GM18873 (cell line): ENCODE data around the gene CD36.

ENCODE experiments used
- ATAC-seq: cut with Tn5 transposase; IDR thresholded peaks from one replicate; pipeline ENCODE4 v1.9.1; 2021; ENCODE audit warnings: mild to moderate bottlenecking, moderate library complexity, moderate number of reproducible peaks; ENCODE audit not compliant: unreplicated experiment, low FRiP score

Gene CD36

GRCh38 chr7:80637911-80638765 lies at the start of gene CD36:
TSS of gene CD36 (plus strand) at chr7:80638642. CDS start at chr7:80646741, 8,099 bp downstream.
- no peak for ATAC-seq

DNA sequence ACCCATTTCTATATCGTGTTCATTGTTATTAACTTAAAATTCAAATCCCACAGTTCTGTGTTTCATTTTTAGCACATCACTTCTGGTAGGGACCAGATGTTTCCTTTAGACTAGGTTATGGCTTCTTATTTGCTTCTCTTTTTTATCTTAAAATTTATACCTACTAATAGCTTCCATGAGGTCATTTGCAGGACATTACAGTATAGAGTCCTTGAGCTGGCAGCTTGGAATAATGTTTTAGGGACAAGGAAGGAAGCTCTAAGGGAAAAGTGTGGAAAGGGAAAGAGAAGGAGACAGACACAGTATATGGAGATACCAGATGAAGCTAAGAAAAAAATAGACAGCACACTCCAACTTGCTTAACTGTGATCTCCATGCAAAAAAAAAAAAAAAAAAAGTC lies 48.8 kb upstream of the CD36 start:
- ATAC-seq = no peak

DNA sequence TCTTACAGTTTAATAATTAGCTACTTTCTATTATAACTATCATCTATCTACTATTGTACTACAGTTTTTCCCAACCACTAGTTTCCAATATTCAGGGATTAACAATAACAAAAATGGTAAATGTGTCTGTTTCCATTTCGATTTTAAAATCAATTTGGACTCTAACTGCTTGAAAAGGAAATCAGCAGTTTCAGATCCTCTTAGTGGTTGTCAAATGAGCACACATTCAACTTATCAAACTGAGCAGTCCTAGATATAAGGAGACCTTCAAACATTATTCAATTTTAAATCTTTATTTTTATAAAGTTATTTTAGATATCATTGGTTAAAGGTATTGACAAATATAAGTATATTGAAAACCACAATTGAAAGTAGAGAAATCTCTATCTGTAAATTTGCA lies 46.8 kb upstream of the CD36 start:
- no peak for ATAC-seq

- ATAC-seq = no peak
Measured at GRCh38 chr7:80593869-80594586, 44.4 kb upstream of the CD36 start.

GRCh38 chr7:80596933-80597517 lies 41.4 kb upstream of the CD36 start:
- no peak for ATAC-seq

GRCh38 chr7:80597875-80598274 lies 40.6 kb upstream of the CD36 start:
- no peak for ATAC-seq

DNA sequence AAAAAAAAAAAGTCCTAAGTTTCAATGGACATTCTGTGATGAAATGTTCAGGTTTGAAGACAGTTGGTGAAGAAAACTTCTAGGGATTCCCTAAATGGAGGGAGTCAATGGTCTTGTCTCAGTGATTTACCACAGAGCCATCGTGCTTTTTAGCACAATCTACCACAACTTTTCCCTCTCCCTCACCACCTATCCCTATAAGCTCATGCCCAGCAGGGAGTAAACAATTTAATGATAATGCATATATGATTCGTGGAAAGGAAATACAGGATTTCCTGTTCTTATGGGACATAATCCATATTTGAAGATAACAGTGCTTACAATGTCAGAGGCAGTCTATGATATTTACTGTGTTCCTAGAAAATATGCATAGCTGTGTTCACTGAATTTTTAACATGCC lies 38.4 kb upstream of the CD36 start:
- ATAC-seq = no peak

GRCh38 chr7:80601999-80602398 lies 36.4 kb upstream of the CD36 start:
- ATAC-seq = no peak

- ATAC-seq = no peak
Measured at GRCh38 chr7:80603940-80604339, 34.5 kb upstream of the CD36 start.

DNA sequence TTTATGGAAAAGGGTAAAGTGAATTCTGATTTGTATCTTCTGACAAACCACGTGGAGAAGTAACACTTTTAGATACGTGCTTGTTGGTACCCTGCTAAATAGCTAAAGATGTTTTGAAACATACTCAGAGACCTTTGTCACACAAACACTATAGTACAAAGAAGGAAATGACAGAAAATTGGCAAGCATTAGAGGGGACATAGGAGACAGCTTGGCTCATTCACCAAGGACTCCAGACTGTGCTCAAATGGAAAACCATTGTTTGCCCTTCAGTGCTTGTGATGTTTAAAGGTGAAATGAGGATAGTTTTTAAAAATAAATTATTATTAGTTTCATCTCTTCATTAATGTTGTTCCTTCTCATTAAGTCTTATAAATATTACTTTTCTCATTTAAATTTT lies 34.0 kb upstream of the CD36 start:
- ATAC-seq = no peak

- no peak for ATAC-seq
Measured at GRCh38 chr7:80607136-80607535, 31.3 kb upstream of the CD36 start.

DNA sequence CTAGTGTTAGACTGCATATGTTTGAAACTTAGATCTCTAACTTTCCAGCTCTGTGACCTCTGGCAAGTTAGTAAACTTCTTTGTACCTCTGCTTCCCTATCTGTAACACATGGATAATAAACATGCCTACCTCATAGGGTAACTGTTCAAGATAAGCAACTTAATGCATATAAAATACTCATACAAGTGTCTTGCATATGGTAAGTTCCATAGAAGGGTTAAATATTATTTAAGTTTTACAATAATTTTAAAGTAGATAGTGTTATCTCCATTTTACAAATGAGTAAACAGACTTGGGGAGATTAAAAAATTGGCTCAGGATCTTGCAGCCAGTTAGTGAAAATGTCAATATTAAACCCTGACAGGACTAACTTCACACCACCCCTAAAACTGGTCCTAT lies 30.1 kb upstream of the CD36 start:
- ATAC-seq = no peak

- no peak for ATAC-seq
Measured at GRCh38 chr7:80609751-80610150, 28.7 kb upstream of the CD36 start.

DNA sequence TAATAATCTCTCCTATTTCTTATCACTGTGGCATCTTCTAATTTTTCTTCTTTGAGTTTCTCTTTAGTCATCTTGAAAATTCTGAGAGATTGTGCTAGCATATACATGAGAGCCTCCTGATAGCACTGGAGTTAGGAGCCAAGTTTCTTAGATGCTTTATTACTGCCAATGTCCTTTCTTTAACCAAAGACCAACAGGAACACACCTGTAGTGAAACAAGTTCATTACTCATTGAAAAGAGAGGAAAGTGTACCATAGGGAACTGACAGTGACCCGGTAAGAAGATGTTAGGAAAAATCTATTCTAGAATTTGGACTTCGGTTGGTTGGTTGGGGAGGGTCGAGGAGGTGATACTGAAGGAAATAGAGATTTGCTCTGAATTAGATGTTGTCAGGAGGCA lies 27.1 kb upstream of the CD36 start:
- no peak for ATAC-seq

DNA sequence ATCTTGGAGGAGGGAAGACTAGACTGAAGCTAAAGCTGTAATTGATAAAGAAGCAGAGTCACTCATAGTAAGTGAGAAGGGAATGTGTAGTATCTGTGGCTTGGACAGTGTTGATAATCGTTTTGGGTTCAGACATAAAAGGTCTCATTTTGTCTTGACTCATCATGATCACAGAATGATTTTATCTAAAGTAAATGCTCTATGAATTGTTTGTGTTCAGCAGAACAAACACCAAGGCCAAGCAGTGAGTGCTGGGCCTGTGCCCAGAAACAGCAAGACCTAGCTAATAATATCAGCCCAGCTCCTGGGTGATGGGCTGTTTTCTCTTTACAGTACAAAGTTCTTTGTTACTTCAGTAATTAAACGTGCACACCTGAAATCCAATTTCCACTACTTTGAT lies 26.7 kb upstream of the CD36 start:
- ATAC-seq = no peak

- ATAC-seq = no peak
Measured at GRCh38 chr7:80612880-80613279, 25.6 kb upstream of the CD36 start.

DNA sequence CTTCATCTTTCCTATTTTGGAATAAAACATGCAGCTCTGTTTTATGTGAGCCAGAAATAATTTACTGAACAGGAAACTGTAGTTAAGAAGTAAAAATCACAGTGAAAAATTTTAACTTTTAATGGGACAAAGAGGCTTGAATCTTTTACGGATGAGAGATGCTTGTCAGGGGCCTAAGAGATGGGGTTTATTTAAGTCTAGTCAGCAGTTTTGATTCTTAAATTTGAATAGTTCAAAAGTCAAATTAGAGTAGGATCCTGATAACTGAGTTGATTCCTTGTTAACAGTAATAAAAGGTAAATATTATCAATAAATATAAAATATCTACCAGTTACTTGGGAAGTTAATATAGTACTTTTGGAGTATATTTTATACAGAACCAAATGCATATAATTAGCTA lies 24.9 kb upstream of the CD36 start:
- ATAC-seq = no peak

DNA sequence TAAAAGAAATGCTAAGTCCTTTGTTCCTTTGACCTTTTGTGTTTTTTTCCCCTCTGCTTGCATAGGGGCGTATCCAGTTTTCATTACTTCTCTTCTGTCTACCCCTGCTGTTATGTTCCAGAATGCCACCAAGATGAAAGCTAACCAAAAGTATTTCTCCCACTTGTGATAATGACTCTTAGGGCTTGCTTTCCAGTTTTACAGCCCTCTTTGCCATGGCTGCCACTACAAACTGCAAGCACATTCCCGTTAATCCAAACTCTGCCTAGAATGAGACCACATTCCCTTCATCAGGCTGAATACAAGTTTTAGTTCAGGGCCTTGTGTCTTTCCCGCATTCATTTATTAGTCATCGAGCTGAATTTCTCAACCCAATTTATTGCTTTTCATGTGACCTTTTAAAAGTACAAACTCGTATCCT lies 23.6 kb upstream of the CD36 start:
- no peak for ATAC-seq

GRCh38 chr7:80618096-80618495 lies 20.3 kb upstream of the CD36 start:
- no peak for ATAC-seq

DNA sequence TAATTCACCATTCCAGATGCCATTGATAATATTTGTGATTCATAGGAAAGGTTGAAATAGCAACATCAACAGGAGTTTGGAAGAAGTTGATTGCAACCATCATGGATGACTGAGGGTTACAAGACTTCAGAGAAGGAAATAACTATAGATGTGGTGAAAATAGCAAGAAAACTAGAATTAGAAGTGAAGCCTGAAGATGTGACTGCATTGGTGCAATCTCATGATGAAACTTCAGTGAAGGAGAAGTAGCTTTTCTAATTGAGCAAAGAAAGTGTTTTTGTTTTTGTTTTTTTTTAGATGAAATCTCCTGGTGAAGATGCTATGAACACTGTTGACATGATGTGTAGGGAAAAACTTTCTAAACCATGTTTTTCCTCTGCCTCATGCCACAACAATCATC lies 18.7 kb upstream of the CD36 start:
- no peak for ATAC-seq

GRCh38 chr7:80622541-80622940 lies 15.9 kb upstream of the CD36 start:
- no peak for ATAC-seq
